ENCODE results near the gene ZNF124. TPM values are rescaled to one million over a fixed set of nuclear protein-coding genes. Genes with fewer than 3 reads are reported as not detected.
"Not testable (repeated sequence)": the region's sequence is repeated elsewhere in the genome, so short reads cannot be mapped to it uniquely, and the experiment has no call there.

Gene ZNF124
- total and polyA plus RNA-seq, 12 donors: 0.51 to 13.5 (median 10.0) TPM

- intact Hi-C loops (cut with DNase I): no loop called here
- WGBS, 2 donors: 85 to 94% methylated on average over 5 of the region's 5 CpGs
These were observed 3.6 kb upstream of the ZNF124 start for GRCh38 chr1:247175458-247175857.

GRCh38 chr1:247173431-247173830 is 1.6 kb upstream of the ZNF124 start:
- no peak for TF ChIP-seq CTCF (IDR thresholded peaks at IDR 0.05)
- WGBS, 2 donors: 69 to 80% methylated on average over 2 of the region's 2 CpGs
- intact Hi-C loops (cut with DNase I): loop anchor here in 4 of 10 donors (2.0 to 5.0 kb wide), 3 partner anchors 37 to 51 kb away; no protein-coding TSS in a partner anchor
- H3K4me1 ChIP-seq: peaks cover 0 to 16% (median 0%) of the 10 kb centered on the region in 9 donors
- DNase-seq (no peak), ATAC-seq (no peak)
- H3K4me3 ChIP-seq: no peak overlapping the region
- H3K9me3 ChIP-seq: peaks cover 0 to 6% (median 0%) of the 10 kb centered on the region in 11 donors
- H3K27me3 ChIP-seq: no peaks in the 10 kb centered on the region
- no peak overlapping the region for H3K27ac ChIP-seq
- no peaks in the 10 kb centered on the region for H3K36me3 ChIP-seq

More at GRCh38 chr1:247175458-247175857, 3.6 kb upstream of the ZNF124 start:
- Histone ChIP-seq H3K27ac (no peak overlapping the region), H3K36me3 (no peaks in the 10 kb centered on the region), H3K4me3 (no peak overlapping the region), H3K27me3 (no peaks in the 10 kb centered on the region), H3K4me1 (peaks cover 0 to 13% (median 0%) of the 10 kb centered on the region in 9 donors), H3K9me3 (peaks cover 0 to 11% (median 0%) of the 10 kb centered on the region in 11 donors)
- DNase-seq (no peak), ATAC-seq (no peak)
- no peak for TF ChIP-seq CTCF (IDR thresholded peaks at IDR 0.05)

GRCh38 chr1:247172996-247173395 is 1.2 kb upstream of the ZNF124 start:
- DNase-seq: no peak
- Histone ChIP-seq H3K4me3 (no peak overlapping the region), H3K27me3 (no peaks in the 10 kb centered on the region), H3K9me3 (peaks cover 0 to 8% (median 0%) of the 10 kb centered on the region in 11 donors), H3K36me3 (no peaks in the 10 kb centered on the region), H3K4me1 (peaks cover 0 to 16% (median 0%) of the 10 kb centered on the region in 9 donors), H3K27ac (no peak overlapping the region)
- intact Hi-C loops (cut with DNase I): loop anchor here in 4 of 10 donors (2.0 to 5.0 kb wide), 3 partner anchors 38 to 51 kb away; no protein-coding TSS in a partner anchor
- TF ChIP-seq CTCF (IDR thresholded peaks at IDR 0.05): no peak
- no peak for ATAC-seq
- WGBS, 2 donors: 90 to 91% methylated on average over 4 of the region's 4 CpGs

- not testable (repeated sequence) for H3K4me3 ChIP-seq, H3K27me3 ChIP-seq, H3K27ac ChIP-seq, DNase-seq, H3K36me3 ChIP-seq
- no CpG with 5 or more reads among the region's 46 CpGs for WGBS, 2 donors
- intact Hi-C loops (cut with DNase I): loop anchor here in 3 of 10 donors (5.0 kb wide), 2 partner anchors 39 to 49 kb away; no protein-coding TSS in a partner anchor
- peak; percentile 48 to 88 (median 77) for ATAC-seq
- Histone ChIP-seq H3K4me1 (peaks cover 0 to 16% (median 0%) of the 10 kb centered on the region in 9 donors), H3K9me3 (peaks cover 0 to 24% (median 0%) of the 10 kb centered on the region in 11 donors)
These were observed 377 bp downstream of the ZNF124 start for GRCh38 chr1:247171443-247171842.

- no peaks in the 10 kb centered on the region for H3K36me3 ChIP-seq
- WGBS, 2 donors: 98% methylated on average over 4 of the region's 4 CpGs
- peaks cover 3 to 81% (median 39%) of the 10 kb centered on the region in 11 donors for H3K9me3 ChIP-seq
- peaks cover 0 to 3% (median 0%) of the 10 kb centered on the region in 9 donors for H3K4me1 ChIP-seq
- no peak for ATAC-seq
- H3K27me3 ChIP-seq: no peaks in the 10 kb centered on the region
- no peak for TF ChIP-seq CTCF (IDR thresholded peaks at IDR 0.05)
- no peak overlapping the region for H3K27ac ChIP-seq
- H3K4me3 ChIP-seq: no peak overlapping the region
- no peak for DNase-seq
- intact Hi-C loops (cut with DNase I): loop anchor here in 5 of 10 donors (5.0 kb wide), 1 partner anchor 38 kb away; no protein-coding TSS in a partner anchor
These were observed 6.1 kb downstream of the ZNF124 start for GRCh38 chr1:247165674-247166073.

All from heart right ventricle (tissue), 16 donors.